IMR-90 (cell line): Measurements from ENCODE around the gene LRRC61. TPM values are rescaled to one million over a fixed set of nuclear protein-coding genes. Genes with fewer than 3 reads are reported as not detected.

Experiments
- ATAC-seq: fragments of 200-7000 bp; cut with Tn5 transposase; 2 replicates; pipeline ENCODE4 v1.9.1; 2020; ENCODE audit warnings: low read depth, mild to moderate bottlenecking, moderate library complexity
- BruUV-seq: library from RNA; stranded (reverse); fragments of 400-500 nt; replicated peaks from 2 replicates; lab custom pipeline; 2021; lab: Mats Ljungman, UMichigan
- CTCF ChIA-PET: fragments of 300-600 bp; formaldehyde crosslinking; extraction: SDS; loops from one replicate; lab custom pipeline; 2021; ENCODE audit warnings: antibody characterized with exemption; lab: Yijun Ruan, JAX
- POLR2A ChIA-PET: fragments of 300-600 bp; sonication (Branson Sonifier 250); formaldehyde crosslinking; loops from one replicate; lab custom pipeline; 2022; ENCODE audit warnings: antibody characterized with exemption; ENCODE audit not compliant: unreplicated experiment; lab: Charles Lee
- DNase-seq: peaks from one replicate; pipeline ENCODE4 v3.0.0; 2013
- H2AFZ ChIP-seq: replicated peaks from 2 replicates; pipeline ENCODE3; 2013; ENCODE audit warnings: low read length, mild to moderate bottlenecking; ENCODE audit not compliant: poor library complexity
- H2AK5ac ChIP-seq: 2 replicates; pipeline ENCODE4 v1.6.1; 2013; ENCODE audit warnings: low read depth, low read length, inconsistent platforms
- H2AK9ac ChIP-seq: replicated peaks from 2 replicates; pipeline ENCODE3; 2013; ENCODE audit warnings: mild to moderate bottlenecking, low read depth, low read length, moderate library complexity; ENCODE audit not compliant: poor library complexity
- H2BK120ac ChIP-seq: 2 replicates; pipeline ENCODE4 v1.6.1; 2013; ENCODE audit warnings: low read depth, low read length, inconsistent platforms
- H2BK15ac ChIP-seq: 3 replicates; pipeline ENCODE4 v1.6.1; 2013; ENCODE audit warnings: low read depth, low read length, inconsistent platforms
- H2BK20ac ChIP-seq: 2 replicates; pipeline ENCODE4 v1.6.1; 2013; ENCODE audit warnings: low read depth, mild to moderate bottlenecking, inconsistent platforms, low read length, moderate library complexity
- H2BK5ac ChIP-seq: 2 replicates; pipeline ENCODE4 v1.6.1; 2013; ENCODE audit warnings: mild to moderate bottlenecking, low read depth, low read length, inconsistent platforms; ENCODE audit not compliant: poor library complexity, severe bottlenecking
- H3K14ac ChIP-seq: replicated peaks from 2 replicates; pipeline ENCODE4 v1.6.1; 2013; ENCODE audit warnings: low read depth, low read length, inconsistent platforms
- H3K18ac ChIP-seq: 2 replicates; pipeline ENCODE4 v1.6.1; 2013; ENCODE audit warnings: low read depth, low read length, control low read depth
- H3K23ac ChIP-seq: 2 replicates; pipeline ENCODE4 v1.6.1; 2013; ENCODE audit warnings: low read depth, low read length, inconsistent platforms
- H3K27ac ChIP-seq: 2 replicates; pipeline ENCODE4 v1.5.1; 2013; ENCODE audit warnings: mild to moderate bottlenecking, control low read depth, low read length; ENCODE audit not compliant: insufficient read depth
- H3K27me3 ChIP-seq: 2 replicates; pipeline ENCODE4 v1.6.1; 2013; ENCODE audit warnings: low read length; ENCODE audit not compliant: control insufficient read depth, insufficient read depth
- H3K36me3 ChIP-seq: 2 replicates; pipeline ENCODE4 v1.6.1; 2013; ENCODE audit warnings: low read length, mixed read lengths; ENCODE audit not compliant: control insufficient read depth, insufficient read depth
- H3K4ac ChIP-seq: 2 replicates; pipeline ENCODE4 v1.6.1; 2013; ENCODE audit warnings: low read depth, low read length, inconsistent platforms
- H3K4me1 ChIP-seq: 2 replicates; pipeline ENCODE4 v1.6.1; 2013; ENCODE audit warnings: low read length, mixed read lengths; ENCODE audit not compliant: control insufficient read depth, insufficient read depth
- H3K4me2 ChIP-seq: 2 replicates; pipeline ENCODE4 v1.6.1; 2013; ENCODE audit warnings: low read depth, mild to moderate bottlenecking, control low read depth, low read length, moderate library complexity
- H3K4me3 ChIP-seq: 2 replicates; pipeline ENCODE4 v1.5.1; 2013; ENCODE audit warnings: low read depth, mild to moderate bottlenecking, control low read depth, low read length, moderate library complexity; ENCODE audit not compliant: insufficient read depth
- H3K56ac ChIP-seq: 2 replicates; pipeline ENCODE4 v1.6.1; 2013; ENCODE audit warnings: low read length, inconsistent platforms; ENCODE audit not compliant: insufficient read depth; ENCODE audit errors: extremely low read depth
- H3K79me1 ChIP-seq, 2 experiments: 2 replicates each; pipeline ENCODE4 v1.6.1; 2013; ENCODE audit warnings: low read length in 2 of 2, inconsistent platforms in 1 of 2, low read depth in 1 of 2
- H3K9ac ChIP-seq: 2 replicates; pipeline ENCODE4 v1.6.1; 2013; ENCODE audit warnings: low read depth, low read length, control low read depth
- H3K9me1 ChIP-seq: 2 replicates; pipeline ENCODE4 v1.6.1; 2013; ENCODE audit warnings: low read length, inconsistent platforms; ENCODE audit not compliant: insufficient read depth
- H3K9me3 ChIP-seq: 2 replicates; pipeline ENCODE4 v1.6.1; 2013; ENCODE audit warnings: low read length; ENCODE audit not compliant: control insufficient read depth, insufficient read depth
- H4K20me1 ChIP-seq: 2 replicates; pipeline ENCODE4 v1.6.1; 2013; ENCODE audit warnings: low read length, inconsistent platforms; ENCODE audit not compliant: insufficient read depth
- H4K5ac ChIP-seq: 2 replicates; pipeline ENCODE4 v1.6.1; 2013; ENCODE audit warnings: mild to moderate bottlenecking, low read depth, low read length, control low read depth
- H4K8ac ChIP-seq, 2 experiments: 2 replicates each; pipeline ENCODE4 v1.6.1; 2013; ENCODE audit warnings: low read depth in 2 of 2, low read length in 2 of 2, control low read depth in 1 of 2, inconsistent platforms in 1 of 2
- H4K91ac ChIP-seq: 2 replicates; pipeline ENCODE4 v1.6.1; 2013; ENCODE audit warnings: low read depth, low read length, inconsistent platforms; ENCODE audit not compliant: insufficient read depth
- BHLHE40 ChIP-seq: fragments of 150-350 bp; IDR thresholded peaks from 2 replicates; pipeline ENCODE4 v1.6.1; 2016; ENCODE audit warnings: mild to moderate bottlenecking, low read depth, low read length
- CEBPB ChIP-seq: IDR thresholded peaks from 2 replicates; pipeline ENCODE4 v1.6.1; 2012; ENCODE audit warnings: low read depth, low read length, improper control_type of control experiment
- CHD1 ChIP-seq: IDR thresholded peaks from 2 replicates; pipeline ENCODE4 v1.6.1; 2012; ENCODE audit warnings: low read depth, low read length, improper control_type of control experiment
- FOS ChIP-seq: fragments of 150-350 bp; IDR thresholded peaks from 2 replicates; pipeline ENCODE4 v1.6.1; 2016; ENCODE audit warnings: low read depth, low read length
- MAFK ChIP-seq: IDR thresholded peaks from 2 replicates; pipeline ENCODE4 v1.6.1; 2012; ENCODE audit warnings: low read depth, low read length, improper control_type of control experiment
- MAZ ChIP-seq: IDR thresholded peaks from 2 replicates; pipeline ENCODE4 v1.6.1; 2012; ENCODE audit warnings: low read depth, mild to moderate bottlenecking, low read length, improper control_type of control experiment, moderate library complexity, borderline replicate concordance
- MXI1 ChIP-seq: IDR thresholded peaks from 2 replicates; pipeline ENCODE4 v1.6.1; 2012; ENCODE audit warnings: low read depth, mild to moderate bottlenecking, low read length, moderate library complexity, borderline replicate concordance
- NFE2L2 ChIP-seq: fragments of 150-350 bp; IDR thresholded peaks from 2 replicates; pipeline ENCODE4 v1.6.1; 2016; ENCODE audit warnings: low read depth, mild to moderate bottlenecking, low read length
- POLR2A ChIP-seq: IDR thresholded peaks from 2 replicates; pipeline ENCODE4 v1.6.1; 2012; ENCODE audit warnings: mild to moderate bottlenecking, low read depth, low read length
- RCOR1 ChIP-seq: IDR thresholded peaks from 2 replicates; pipeline ENCODE4 v1.6.1; 2012; ENCODE audit warnings: mild to moderate bottlenecking, low read length, improper control_type of control experiment; ENCODE audit not compliant: insufficient replicate concordance
- RFX5 ChIP-seq: IDR thresholded peaks from 2 replicates; pipeline ENCODE4 v1.8.0; 2012; ENCODE audit warnings: low read depth, mild to moderate bottlenecking, low read length, moderate library complexity
- SMC3 ChIP-seq: fragments of 150-350 bp; IDR thresholded peaks from 2 replicates; pipeline ENCODE4 v1.6.1; 2016; ENCODE audit warnings: low read depth, mild to moderate bottlenecking, antibody characterized with exemption, low read length, moderate library complexity
- dilution Hi-C: fragments of 300-500 bp; cut with HindIII; formaldehyde crosslinking; loops from one replicate; pipeline ENCODE4 v1.14.3; 2018; ENCODE audit warnings: low sequenced_read_pairs; ENCODE audit not compliant: unreplicated experiment
- in situ Hi-C: fragments of 300-500 bp; cut with MboI; formaldehyde crosslinking; loops from 3 replicates; pipeline ENCODE4 v1.14.3; 2019; ENCODE audit warnings: low sequenced_read_pairs, inconsistent platforms, mixed read lengths
- intact Hi-C: fragments of 100-400 bp; cut with micrococcal nuclease; formaldehyde crosslinking; loops from 2 replicates; pipeline ENCODE4 v1.10.0; 2022
- polyA plus RNA-seq, 3 experiments: library from polyadenylated mRNA; depleted of rRNA; stranded (reverse); fragments of >200 nt; gene quantifications; 2 replicates each; pipeline ENCODE4 v1.2.3, GENCODE V29; 2012; ENCODE audit warnings: low replicate concordance in 1 of 3
- total RNA-seq: library from RNA; depleted of rRNA; stranded (reverse); fragments of >200 nt; gene quantifications from 2 replicates; pipeline ENCODE4 v1.2.3, GENCODE V29; 2012
- TF ChIP-seq, protein P1 (sequence below): fragments of 150-350 bp; IDR thresholded peaks from 2 replicates; pipeline ENCODE4 v1.6.1; 2016; ENCODE audit warnings: low read depth, mild to moderate bottlenecking, low read length, moderate library complexity, borderline replicate concordance
- TF ChIP-seq, protein P2 (sequence below): fragments of 150-350 bp; IDR thresholded peaks from 2 replicates; pipeline ENCODE4 v1.6.1; 2017; ENCODE audit warnings: mild to moderate bottlenecking, antibody characterized with exemption, low read length, low read depth

LRRC61 gene
- total and polyA plus RNA-seq, 2 of the 4 experiments (the other 2 are of a cell fraction): 0.07 TPM; not detected in 1

DNA sequence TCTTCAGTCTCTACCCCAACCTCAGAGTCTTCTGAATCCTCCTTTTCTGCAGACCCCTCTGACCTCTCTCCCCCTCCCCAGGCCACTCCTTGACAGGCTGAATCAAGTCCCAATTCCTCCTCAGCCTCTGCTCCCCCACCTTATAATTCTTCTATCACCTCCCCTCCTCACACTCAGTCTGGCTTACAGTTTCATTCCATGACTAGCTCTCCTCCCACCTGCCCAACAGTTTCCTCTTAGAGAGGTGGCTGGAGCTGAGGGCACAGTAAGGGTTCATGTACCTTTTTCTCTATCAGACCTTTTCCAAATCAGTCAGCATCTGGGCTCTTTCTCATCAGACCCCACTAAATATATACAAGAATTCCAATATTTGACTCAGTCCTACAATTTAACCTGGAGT, 14.6 kb upstream of the LRRC61 start:
- Histone ChIP-seq H3K36me3 (no peaks in the 10 kb centered on the region), H4K20me1 (no peaks in the 10 kb centered on the region), H3K9me3 (0 out of 2 replicates have a peak, but pooled peaks cover 2% of the 10 kb centered on the region), H4K91ac (no peak overlapping the region), H4K8ac (no peak overlapping the region), H3K4me3 (no peak overlapping the region), H3K23ac (no peak overlapping the region), H4K5ac (no peak overlapping the region), H2BK20ac (no peak overlapping the region), H2AK5ac (no peak overlapping the region), H2AFZ (no peak overlapping the region), H3K4me2 (no peak overlapping the region), H3K4ac (no peak overlapping the region), H2AK9ac (no peak overlapping the region), H3K4me1 (peaks cover 5% of the 10 kb centered on the region; the same call in 1 of the 2 replicates), H2BK120ac (no peak overlapping the region), H3K18ac (no peak overlapping the region), H3K27ac (no peak overlapping the region), H3K56ac (no peak overlapping the region), H2BK5ac (no peak overlapping the region), H3K79me1 (no peaks in the 10 kb centered on the region), H2BK15ac (no peak overlapping the region), H3K9ac (no peak overlapping the region), H3K9me1 (0 out of 2 replicates have a peak, but pooled peaks cover 3% of the 10 kb centered on the region), H3K14ac (no peak overlapping the region), H3K27me3 (no peaks in the 10 kb centered on the region)
- DNase-seq (no peak), ATAC-seq (no peak)
- TF ChIP-seq CEBPB (no peak), SMC3 (no peak), BHLHE40 (no peak), POLR2A (no peak), FOS (no peak), CHD1 (no peak), MAFK (no peak), NFE2L2 (no peak), MAZ (no peak), RFX5 (no peak), RCOR1 (no peak), MXI1 (no peak)
- TF ChIP-seq, protein P1, sequence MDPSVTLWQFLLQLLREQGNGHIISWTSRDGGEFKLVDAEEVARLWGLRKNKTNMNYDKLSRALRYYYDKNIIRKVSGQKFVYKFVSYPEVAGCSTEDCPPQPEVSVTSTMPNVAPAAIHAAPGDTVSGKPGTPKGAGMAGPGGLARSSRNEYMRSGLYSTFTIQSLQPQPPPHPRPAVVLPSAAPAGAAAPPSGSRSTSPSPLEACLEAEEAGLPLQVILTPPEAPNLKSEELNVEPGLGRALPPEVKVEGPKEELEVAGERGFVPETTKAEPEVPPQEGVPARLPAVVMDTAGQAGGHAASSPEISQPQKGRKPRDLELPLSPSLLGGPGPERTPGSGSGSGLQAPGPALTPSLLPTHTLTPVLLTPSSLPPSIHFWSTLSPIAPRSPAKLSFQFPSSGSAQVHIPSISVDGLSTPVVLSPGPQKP: no peak
- TF ChIP-seq, protein P2, sequence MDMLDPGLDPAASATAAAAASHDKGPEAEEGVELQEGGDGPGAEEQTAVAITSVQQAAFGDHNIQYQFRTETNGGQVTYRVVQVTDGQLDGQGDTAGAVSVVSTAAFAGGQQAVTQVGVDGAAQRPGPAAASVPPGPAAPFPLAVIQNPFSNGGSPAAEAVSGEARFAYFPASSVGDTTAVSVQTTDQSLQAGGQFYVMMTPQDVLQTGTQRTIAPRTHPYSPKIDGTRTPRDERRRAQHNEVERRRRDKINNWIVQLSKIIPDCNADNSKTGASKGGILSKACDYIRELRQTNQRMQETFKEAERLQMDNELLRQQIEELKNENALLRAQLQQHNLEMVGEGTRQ: no peak
- ChIA-PET CTCF (no interaction called here), POLR2A (no interaction called here)
- dilution Hi-C loops: no loop called here
- in situ Hi-C loops: loop anchor here (25.0 kb wide), 1 partner anchor 429 kb away; the partner anchor contains the start of gene GIMAP5
- BruUV-seq: no TSS peak
- intact Hi-C loops: no loop called here
